ACHN (cell line): ENCODE measurements around the gene FGGY.

Source experiments
- DNase-seq: peaks from one replicate; pipeline ENCODE4 v3.0.0-alpha.2; 2015
- in situ Hi-C: cut with HindIII; loops from 2 replicates; pipeline ENCODE4 v1.10.0; 2017; ENCODE audit warnings: low sequenced_read_pairs, low pct_ligation_motif_present, low pct_unique_long_range_greater_than_20kb

Gene FGGY

GRCh38 chr1:59309795-59310548 lies 13.1 kb downstream of the FGGY start:
- DNase-seq: no peak
- in situ Hi-C loops: no loop called here

GRCh38 chr1:59310549-59311250 lies 13.8 kb downstream of the FGGY start:
- DNase-seq: no peak

GRCh38 chr1:59314776-59315528 lies 18.1 kb downstream of the FGGY start:
- in situ Hi-C loops: no loop called here
- DNase-seq: no peak

More at GRCh38 chr1:59310549-59311250, 13.8 kb downstream of the FGGY start:
- in situ Hi-C loops: no loop called here

- in situ Hi-C loops: no loop called here
- no peak for DNase-seq
These were observed 18.9 kb downstream of the FGGY start for GRCh38 chr1:59315529-59316463.

- in situ Hi-C loops: no loop called here
- DNase-seq: no peak
These were observed 19.7 kb downstream of the FGGY start for GRCh38 chr1:59316497-59317128.

- DNase-seq: no peak
- in situ Hi-C loops: no loop called here
These were observed 20.4 kb downstream of the FGGY start for GRCh38 chr1:59317343-59317742.

GRCh38 chr1:59317780-59318179 lies 20.9 kb downstream of the FGGY start:
- in situ Hi-C loops: no loop called here
- no peak for DNase-seq

GRCh38 chr1:59318271-59318860 lies 21.5 kb downstream of the FGGY start:
- in situ Hi-C loops: no loop called here
- DNase-seq: no peak

- DNase-seq: no peak
- in situ Hi-C loops: no loop called here
These were observed 25.5 kb downstream of the FGGY start for GRCh38 chr1:59322394-59322793.

GRCh38 chr1:59322814-59323213 lies 25.9 kb downstream of the FGGY start:
- in situ Hi-C loops: no loop called here
- no peak for DNase-seq

GRCh38 chr1:59323879-59324278 lies 27.0 kb downstream of the FGGY start:
- in situ Hi-C loops: no loop called here
- no peak for DNase-seq

GRCh38 chr1:59328353-59328752 lies 31.5 kb downstream of the FGGY start:
- no peak for DNase-seq
- in situ Hi-C loops: no loop called here

- DNase-seq: no peak
- in situ Hi-C loops: no loop called here
These were observed 32.6 kb downstream of the FGGY start for GRCh38 chr1:59329412-59330053.

GRCh38 chr1:59331686-59332620 lies 35.1 kb downstream of the FGGY start:
- DNase-seq: no peak
- in situ Hi-C loops: no loop called here

- no peak for DNase-seq
- in situ Hi-C loops: no loop called here
These were observed 36.1 kb downstream of the FGGY start for GRCh38 chr1:59332983-59333382.

- DNase-seq: no peak
- in situ Hi-C loops: no loop called here
These were observed 36.9 kb downstream of the FGGY start for GRCh38 chr1:59333626-59334277.
